HepG2 (cell line): ENCODE measurements around the gene ERC1. TPM values are rescaled to one million over a fixed set of nuclear protein-coding genes. Genes with fewer than 3 reads are reported as not detected.

Experiments
- ATAC-seq: fragments of 200-7000 bp; cut with Tn5 transposase; 3 replicates; pipeline ENCODE4 v1.9.1; 2020; ENCODE audit warnings: mild to moderate bottlenecking, moderate library complexity
- BruUV-seq: library from RNA; stranded (reverse); fragments of 400-500 nt; replicated peaks from 2 replicates; lab custom pipeline; 2021; lab: Mats Ljungman, UMichigan
- CTCF ChIA-PET: fragments of 300-600 bp; formaldehyde crosslinking; extraction: SDS; loops from one replicate; lab custom pipeline; 2021; ENCODE audit warnings: low total read pairs, inconsistent platforms, low intra/inter-chr PET ratio; lab: Yijun Ruan, JAX
- POLR2A ChIA-PET: fragments of 350-600 bp; sonication (Branson Sonifier 250); formaldehyde crosslinking; loops from one replicate; lab custom pipeline; 2020; ENCODE audit warnings: antibody characterized with exemption, inconsistent platforms; lab: Yijun Ruan, JAX
- DNase-seq: peaks from one replicate; pipeline ENCODE4 v3.0.0-alpha.2; 2015; ENCODE audit warnings: low spot score
- FAIRE-seq: peaks from 3 replicates; lab custom pipeline; 2011; peaks lifted over from hg19 to GRCh38; lab: Jason Lieb, UNC
- H2AFZ ChIP-seq: one replicate; pipeline ENCODE4 v1.6.1; 2011; ENCODE audit warnings: low read length, inconsistent platforms
- H3K27ac ChIP-seq: fragments of 300-600 bp; 3 replicates; pipeline ENCODE4 v1.8.0; 2011; ENCODE audit warnings: mixed run types, mild to moderate bottlenecking, mixed read lengths, low read length, inconsistent platforms; ENCODE audit not compliant: insufficient read depth; ENCODE audit errors: extremely low read length
- H3K27me3 ChIP-seq, 2 experiments: fragments of 200-600 bp in 1 of 2; 2 replicates in 1 of 2; 3 replicates in 1 of 2; pipeline versions ENCODE4 v1.6.0 to v1.8.0; 2011; ENCODE audit warnings: low read length in 2 of 2, mild to moderate bottlenecking in 2 of 2, moderate library complexity in 2 of 2, inconsistent platforms in 1 of 2; ENCODE audit not compliant: insufficient read depth in 2 of 2, control insufficient read depth in 1 of 2
- H3K36me3 ChIP-seq, 2 experiments: fragments of 200-600 bp in 1 of 2; replicated peaks in 1 of 2; 2 replicates in 1 of 2; 3 replicates in 1 of 2; pipeline versions ENCODE4 v1.5.1 to v1.8.0; 2011; ENCODE audit warnings: low read length in 2 of 2, inconsistent platforms in 1 of 2; ENCODE audit not compliant: insufficient read depth in 2 of 2, control insufficient read depth in 1 of 2
- H3K4me1 ChIP-seq: 2 replicates; pipeline ENCODE4 v1.5.1; 2012; ENCODE audit warnings: low read length, inconsistent platforms; ENCODE audit not compliant: insufficient read depth
- H3K4me2 ChIP-seq: 2 replicates; pipeline ENCODE4 v1.6.0; 2011; ENCODE audit warnings: low read depth, low read length, inconsistent platforms
- H3K4me3 ChIP-seq, 3 experiments: fragments of 200-600 bp in 1 of 3; sonication (generic), shearing (Covaris generic) in 1 of 3; replicated peaks in 1 of 3; 2 replicates each; pipeline ENCODE4 v1.5.1; 2011 to 2016; ENCODE audit warnings: low read length in 3 of 3, inconsistent platforms in 2 of 3, low read depth in 2 of 3, mild to moderate bottlenecking in 2 of 3, control low read depth in 1 of 3, mixed read lengths in 1 of 3; ENCODE audit not compliant: insufficient read depth in 1 of 3
- H3K79me2 ChIP-seq: one replicate; pipeline ENCODE4 v1.6.1; 2011; ENCODE audit warnings: low read length, inconsistent platforms; ENCODE audit not compliant: insufficient read depth
- H3K9ac ChIP-seq: 2 replicates; pipeline ENCODE4 v1.6.0; 2011; ENCODE audit warnings: mild to moderate bottlenecking, low read depth, low read length, inconsistent platforms; ENCODE audit not compliant: insufficient read depth
- H3K9me3 ChIP-seq: 2 replicates; pipeline ENCODE4 v1.5.1; 2012; ENCODE audit warnings: mild to moderate bottlenecking, low read length
- H4K20me1 ChIP-seq: 2 replicates; pipeline ENCODE4 v1.6.0; 2011; ENCODE audit warnings: inconsistent platforms, mild to moderate bottlenecking, low read length, moderate library complexity; ENCODE audit not compliant: insufficient read depth
- ASH2L ChIP-seq: fragments of 300-600, 200-600 bp; sonication (generic); IDR thresholded peaks from 2 replicates; pipeline ENCODE4 v1.7.0; 2017; ENCODE audit warnings: low read depth, mild to moderate bottlenecking, moderate library complexity, mixed read lengths, low read length; ENCODE audit not compliant: insufficient read length
- CHCHD3 ChIP-seq: sonication (generic); formaldehyde crosslinking; IDR thresholded peaks from 2 replicates; pipeline ENCODE4 v1.8.0; 2022; ENCODE audit warnings: mild to moderate bottlenecking, missing genetic modification reagents, moderate library complexity
- ELF1 ChIP-seq: sonication (generic); formaldehyde crosslinking; IDR thresholded peaks from 2 replicates; pipeline ENCODE4 v1.4.0; 2020; ENCODE audit warnings: missing genetic modification reagents
- HHEX ChIP-seq: IDR thresholded peaks from 2 replicates; pipeline ENCODE4 v1.6.1; 2016; ENCODE audit warnings: control low read depth
- JUN ChIP-seq: sonication (generic); formaldehyde crosslinking; IDR thresholded peaks from 2 replicates; pipeline ENCODE4 v1.4.0; 2020; ENCODE audit warnings: mild to moderate bottlenecking, missing genetic modification reagents
- KLF12 ChIP-seq: sonication (generic); formaldehyde crosslinking; IDR thresholded peaks from 2 replicates; pipeline ENCODE4 v1.4.0; 2020; ENCODE audit warnings: missing genetic modification reagents, borderline replicate concordance
- MEIS2 ChIP-seq: sonication (generic); formaldehyde crosslinking; IDR thresholded peaks from 2 replicates; pipeline ENCODE4 v1.9.0; 2021; ENCODE audit warnings: mild to moderate bottlenecking, missing genetic modification reagents
- NFE2 ChIP-seq: sonication (generic); formaldehyde crosslinking; IDR thresholded peaks from 2 replicates; pipeline ENCODE4 v1.4.0; 2020; ENCODE audit warnings: missing genetic modification reagents
- NR1H2 ChIP-seq: sonication (generic); formaldehyde crosslinking; IDR thresholded peaks from 2 replicates; pipeline ENCODE4 v1.8.1; 2022; ENCODE audit warnings: low read depth, missing genetic modification reagents, borderline replicate concordance
- PAXIP1 ChIP-seq: sonication (generic); formaldehyde crosslinking; conservative IDR thresholded peaks from 2 replicates; pipeline ENCODE4 v1.4.0; 2020; ENCODE audit warnings: mild to moderate bottlenecking, missing genetic modification reagents, moderate library complexity
- PHF21A ChIP-seq: sonication (generic); formaldehyde crosslinking; IDR thresholded peaks from 2 replicates; pipeline ENCODE4 v1.5.0; 2020; ENCODE audit warnings: mild to moderate bottlenecking, missing genetic modification reagents
- SMARCE1 ChIP-seq: fragments of 450-650 bp; IDR thresholded peaks from 2 replicates; pipeline ENCODE4 v1.6.1; 2017; ENCODE audit warnings: borderline replicate concordance
- SRSF1 ChIP-seq: fragments of 200-400 bp; formaldehyde crosslinking; optimal IDR thresholded peaks from 2 replicates; pipeline ENCODE3; 2017; ENCODE audit warnings: mild to moderate bottlenecking, low read depth, low read length, moderate library complexity
- TAF15 ChIP-seq: fragments of 200-400 bp; formaldehyde crosslinking; IDR thresholded peaks from one replicate; pipeline ENCODE4 v1.6.1; 2018; ENCODE audit warnings: mild to moderate bottlenecking, low read depth, low read length; ENCODE audit not compliant: poor library complexity, severe bottlenecking
- TEF ChIP-seq: sonication (generic); formaldehyde crosslinking; IDR thresholded peaks from 2 replicates; pipeline ENCODE4 v1.5.0; 2020; ENCODE audit warnings: missing genetic modification reagents
- ZFP36 ChIP-seq: fragments of 150-350 bp; IDR thresholded peaks from 2 replicates; pipeline ENCODE4 v1.6.1; 2018; ENCODE audit warnings: borderline replicate concordance, low read length, low read depth; ENCODE audit not compliant: partially characterized antibody
- ZIK1 ChIP-seq: sonication (generic); formaldehyde crosslinking; IDR thresholded peaks from 2 replicates; pipeline ENCODE4 v1.5.0; 2020; ENCODE audit warnings: mild to moderate bottlenecking, low read depth, missing genetic modification reagents, borderline replicate concordance
- ZMYM2 ChIP-seq: sonication (generic); formaldehyde crosslinking; IDR thresholded peaks from 2 replicates; pipeline ENCODE4 v1.8.0; 2022; ENCODE audit warnings: mild to moderate bottlenecking, missing genetic modification reagents
- ZNF432 ChIP-seq: sonication (generic); formaldehyde crosslinking; IDR thresholded peaks from 2 replicates; pipeline ENCODE4 v1.5.0; 2020; ENCODE audit warnings: missing genetic modification reagents, mild to moderate bottlenecking, borderline replicate concordance
- ZNF740 ChIP-seq: sonication (generic); formaldehyde crosslinking; IDR thresholded peaks from 2 replicates; pipeline ENCODE4 v1.4.0; 2020; ENCODE audit warnings: missing genetic modification reagents
- ZNF768 ChIP-seq: sonication (generic); formaldehyde crosslinking; IDR thresholded peaks from 2 replicates; pipeline ENCODE4 v1.4.0; 2020; ENCODE audit warnings: missing genetic modification reagents
- ZNF792 ChIP-seq: IDR thresholded peaks from 2 replicates; pipeline ENCODE4 v1.6.1; 2016
- WGBS: methylation state at CpG from one replicate; pipeline ENCODE4 v1.1.6; 2017; ENCODE audit warnings: low lambda C conversion rate; 5-methylcytosine and 5-hydroxymethylcytosine counted together
- in situ Hi-C: cut with HindIII; loops from 2 replicates; pipeline ENCODE4 v1.10.0; 2017; ENCODE audit warnings: low pct_unique_long_range_greater_than_20kb; ENCODE audit not compliant: extremely low pct_ligation_motif_present
- intact Hi-C: fragments of 100-400 bp; cut with micrococcal nuclease; formaldehyde crosslinking; loops from one replicate; pipeline ENCODE4 v1.10.0; 2022; ENCODE audit not compliant: unreplicated experiment
- polyA plus RNA-seq, 8 experiments: library from polyadenylated mRNA; depleted of rRNA in 3 of 8; stranded (reverse) in 7 of 8; unstranded in 1 of 8; fragments of >200 nt; fragmentation: Illumina TruSeq in 4 of 8; extraction: Trizol in 4 of 8; gene quantifications; 2 replicates each; pipeline versions ENCODE4 v1.2.1 to v1.2.3, GENCODE V29; 2011 to 2016; ENCODE audit warnings: low read depth in 4 of 8, missing spikeins in 1 of 8, mixed read lengths in 1 of 8; ENCODE audit not compliant: insufficient read depth in 1 of 8
- total RNA-seq, 5 experiments: library from RNA; depleted of rRNA; stranded (reverse); fragments of >200 nt; fragmentation: Illumina TruSeq; extraction: Trizol; gene quantifications; 2 replicates each; pipeline ENCODE4 v1.2.3, GENCODE V29; 2016; ENCODE audit warnings: low read depth in 1 of 5

The ERC1 gene
- total and polyA plus RNA-seq, 2 of the 13 experiments (the other 11 are each of a cell fraction or from before 2014, with no cell fraction given): 6.1 to 12.4 TPM

- TF ChIP-seq SMARCE1 (no peak), NR1H2 (CRISPR knock-in tag) (no peak), CHCHD3 (no peak), SRSF1 (no peak), PAXIP1 (no peak), TAF15 (no peak)
Observed at GRCh38 chr12:1102115-1102514, 111.1 kb downstream of the ERC1 start (continued).

GRCh38 chr12:1102791-1103450, 111.9 kb downstream of the ERC1 start:
- no peaks in the 10 kb centered on the region for H3K36me3 ChIP-seq
- no peaks in the 10 kb centered on the region for H3K9me3 ChIP-seq
- in situ Hi-C loops (no loop called here), intact Hi-C loops (no loop called here)
- no peaks in the 10 kb centered on the region for H3K4me1 ChIP-seq
- FAIRE-seq: no peak
- no peak overlapping the region for H3K9ac ChIP-seq
- no TSS peak for BruUV-seq
- H4K20me1 ChIP-seq: no peaks in the 10 kb centered on the region; the same call in 1 of the 2 replicates
- H3K4me3 ChIP-seq: no peak overlapping the region
- H3K27ac ChIP-seq: no peak overlapping the region
- no peak for DNase-seq
- H2AFZ ChIP-seq: no peak overlapping the region
- TF ChIP-seq ZNF432 (no peak), ZNF768 (no peak), ELF1 (CRISPR knock-in tag) (no peak), HHEX (no peak), NFE2 (no peak), KLF12 (CRISPR knock-in tag) (no peak), ASH2L (no peak), PHF21A (CRISPR knock-in tag) (no peak), TEF (CRISPR knock-in tag) (no peak), JUN (CRISPR knock-in tag) (no peak), ZNF792 (CRISPR knock-in tag) (no peak), MEIS2 (CRISPR knock-in tag) (no peak), ZMYM2 (CRISPR knock-in tag) (no peak), ZFP36 (no peak), ZNF740 (no peak), ZIK1 (CRISPR knock-in tag) (no peak)
- ChIA-PET CTCF (no interaction called here), POLR2A (no interaction called here)
- no peaks in the 10 kb centered on the region for H3K79me2 ChIP-seq
- no peaks in the 10 kb centered on the region for H3K27me3 ChIP-seq
- ATAC-seq: no peak
- WGBS: 95% methylated on average over 10 of the region's 10 CpGs
- H3K4me2 ChIP-seq: no peak overlapping the region
